Measurements from ENCODE around the gene SYNGAP1.
"Not testable (repeated sequence)": the region's sequence is repeated elsewhere in the genome, so short reads cannot be mapped to it uniquely, and the experiment has no call there.

Gene SYNGAP1

DNA sequence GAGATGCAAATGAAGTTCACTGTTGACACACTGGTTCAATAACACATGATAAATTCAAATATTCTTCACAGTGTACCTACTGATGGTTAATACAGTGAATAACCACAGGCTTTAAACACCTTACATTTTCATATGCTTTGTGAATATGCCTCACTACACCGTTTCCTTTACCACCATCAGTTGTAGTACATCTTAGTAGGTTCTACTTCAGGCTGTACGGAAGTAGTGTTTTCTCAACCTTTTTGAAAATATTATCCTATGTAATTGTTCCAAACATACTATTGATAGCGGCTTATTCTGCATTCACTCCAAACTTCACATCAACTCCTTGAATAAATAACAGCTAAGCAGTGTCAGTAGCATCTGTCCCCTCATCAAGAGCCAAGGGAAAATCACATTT is 49.8 kb downstream of the SYNGAP1 start:
- Histone ChIP-seq H3K36me3 (ENCODE audit: insufficient read depth) (no peaks in the 10 kb centered on the region; the same call in 1 of the 2 replicates), H3K4me1 (ENCODE audit: low read depth, poor library complexity, severe bottlenecking) (no peaks in the 10 kb centered on the region), H3K9ac (no peak overlapping the region), H3K4me3 (IDR thresholded peaks at IDR 0.05; ENCODE audit: insufficient read depth, low read depth, low read length) (no peak overlapping the region), H3K27ac (no peak overlapping the region), H3K79me2 (ENCODE audit: insufficient read depth, low read depth) (no peaks in the 10 kb centered on the region), H3K4me2 (no peak overlapping the region), H2AFZ (ENCODE audit: low read depth) (no peak overlapping the region), H3K27me3 (ENCODE audit: insufficient read depth, low read depth) (no peaks in the 10 kb centered on the region), H4K20me1 (ENCODE audit: insufficient read depth) (no peaks in the 10 kb centered on the region)
- TF ChIP-seq, protein P1, sequence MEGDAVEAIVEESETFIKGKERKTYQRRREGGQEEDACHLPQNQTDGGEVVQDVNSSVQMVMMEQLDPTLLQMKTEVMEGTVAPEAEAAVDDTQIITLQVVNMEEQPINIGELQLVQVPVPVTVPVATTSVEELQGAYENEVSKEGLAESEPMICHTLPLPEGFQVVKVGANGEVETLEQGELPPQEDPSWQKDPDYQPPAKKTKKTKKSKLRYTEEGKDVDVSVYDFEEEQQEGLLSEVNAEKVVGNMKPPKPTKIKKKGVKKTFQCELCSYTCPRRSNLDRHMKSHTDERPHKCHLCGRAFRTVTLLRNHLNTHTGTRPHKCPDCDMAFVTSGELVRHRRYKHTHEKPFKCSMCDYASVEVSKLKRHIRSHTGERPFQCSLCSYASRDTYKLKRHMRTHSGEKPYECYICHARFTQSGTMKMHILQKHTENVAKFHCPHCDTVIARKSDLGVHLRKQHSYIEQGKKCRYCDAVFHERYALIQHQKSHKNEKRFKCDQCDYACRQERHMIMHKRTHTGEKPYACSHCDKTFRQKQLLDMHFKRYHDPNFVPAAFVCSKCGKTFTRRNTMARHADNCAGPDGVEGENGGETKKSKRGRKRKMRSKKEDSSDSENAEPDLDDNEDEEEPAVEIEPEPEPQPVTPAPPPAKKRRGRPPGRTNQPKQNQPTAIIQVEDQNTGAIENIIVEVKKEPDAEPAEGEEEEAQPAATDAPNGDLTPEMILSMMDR (conservative IDR thresholded peaks at IDR 0.05; ENCODE audit: low read depth, low read length): no peak

DNA sequence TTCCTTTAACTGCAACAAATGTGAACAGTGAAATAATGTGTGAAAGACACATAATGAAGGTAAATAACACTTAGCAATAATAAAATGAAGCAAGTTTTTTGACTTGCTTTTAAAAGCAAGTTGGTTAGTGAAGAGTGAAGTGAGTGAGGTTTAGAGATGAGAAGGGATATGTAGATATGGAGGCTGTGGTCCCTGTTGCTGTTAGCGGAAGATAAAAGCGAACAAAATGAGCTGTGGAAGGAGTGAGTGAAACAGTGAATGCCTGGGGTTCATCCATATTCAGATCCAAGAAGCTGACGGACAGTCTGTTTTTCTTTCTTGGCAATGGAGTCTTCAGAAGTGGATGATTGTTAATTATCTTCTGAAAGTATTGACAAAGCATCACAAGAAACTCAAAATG is 58.0 kb downstream of the SYNGAP1 start:
- H2AFZ ChIP-seq (ENCODE audit: low read depth): no peak overlapping the region
- TF ChIP-seq, protein P1 (conservative IDR thresholded peaks at IDR 0.05; ENCODE audit: low read depth, low read length): no peak

DNA sequence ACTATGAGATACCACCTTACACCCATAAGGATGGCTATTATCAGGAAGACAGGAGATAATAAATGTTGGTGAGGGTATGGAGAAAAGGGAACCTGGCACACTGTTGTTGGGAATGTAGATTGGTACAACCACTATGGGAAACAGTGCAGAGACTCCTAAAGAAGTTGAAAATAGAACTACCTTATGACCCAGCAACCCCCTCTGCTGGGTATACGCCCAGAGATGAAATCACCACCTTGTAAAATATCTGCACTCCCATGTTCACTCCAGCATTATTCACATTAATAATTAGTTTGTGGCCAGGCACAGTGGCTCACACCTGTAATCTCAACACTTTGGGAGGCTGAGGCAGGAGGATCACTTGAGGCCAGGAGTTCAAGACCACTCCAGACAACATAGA is 61.3 kb downstream of the SYNGAP1 start:
- no peaks in the 10 kb centered on the region for H3K79me2 ChIP-seq (ENCODE audit: insufficient read depth, low read depth)
- H3K4me2 ChIP-seq: no peak overlapping the region
- no peaks in the 10 kb centered on the region for H4K20me1 ChIP-seq (ENCODE audit: insufficient read depth)
- no peaks in the 10 kb centered on the region for H3K36me3 ChIP-seq (ENCODE audit: insufficient read depth)
- no peak overlapping the region for H3K27ac ChIP-seq
- TF ChIP-seq, protein P1 (conservative IDR thresholded peaks at IDR 0.05; ENCODE audit: low read depth, low read length): no peak
- H3K4me1 ChIP-seq (ENCODE audit: low read depth, poor library complexity, severe bottlenecking): no peaks in the 10 kb centered on the region
- H3K9ac ChIP-seq: no peak overlapping the region
- H2AFZ ChIP-seq (ENCODE audit: low read depth): no peak overlapping the region
- no peak overlapping the region for H3K4me3 ChIP-seq (IDR thresholded peaks at IDR 0.05; ENCODE audit: insufficient read depth, low read depth, low read length)
- no peaks in the 10 kb centered on the region for H3K27me3 ChIP-seq (ENCODE audit: insufficient read depth, low read depth)

More for the DNA sequence above, 58.0 kb downstream of the SYNGAP1 start:
- H3K27me3 ChIP-seq (ENCODE audit: insufficient read depth, low read depth): no peaks in the 10 kb centered on the region
- no peaks in the 10 kb centered on the region for H3K36me3 ChIP-seq (ENCODE audit: insufficient read depth)
- H3K27ac ChIP-seq: no peak overlapping the region
- H3K79me2 ChIP-seq (ENCODE audit: insufficient read depth, low read depth): no peaks in the 10 kb centered on the region
- no peak overlapping the region for H3K9ac ChIP-seq
- H3K4me1 ChIP-seq (ENCODE audit: low read depth, poor library complexity, severe bottlenecking): no peaks in the 10 kb centered on the region
- H4K20me1 ChIP-seq (ENCODE audit: insufficient read depth): no peaks in the 10 kb centered on the region
- no peak overlapping the region for H3K4me2 ChIP-seq
- H3K4me3 ChIP-seq (IDR thresholded peaks at IDR 0.05; ENCODE audit: insufficient read depth, low read depth, low read length): no peak overlapping the region

DNA sequence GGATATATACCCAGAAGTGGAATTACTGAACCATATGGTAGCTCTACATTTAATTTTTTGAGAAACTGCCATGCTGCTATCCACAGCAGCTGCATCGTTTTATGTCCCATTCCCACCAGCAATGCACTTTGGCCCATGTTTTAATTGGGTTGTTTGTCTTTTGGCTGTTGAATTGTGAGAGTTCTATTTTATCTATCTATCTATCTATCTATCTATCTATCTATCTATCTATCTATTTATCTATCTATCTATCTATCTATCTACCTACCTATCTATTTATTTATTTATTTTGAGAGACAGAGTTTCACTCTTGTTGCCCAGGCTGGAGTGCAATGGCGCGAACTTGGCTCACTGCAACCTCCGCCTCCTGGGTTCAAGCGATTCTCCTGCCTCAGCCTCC is 62.8 kb downstream of the SYNGAP1 start:
- H3K9ac ChIP-seq; H3K4me2 ChIP-seq; H2AFZ ChIP-seq (ENCODE audit: low read depth); H3K79me2 ChIP-seq (ENCODE audit: insufficient read depth, low read depth); H3K27me3 ChIP-seq (ENCODE audit: insufficient read depth, low read depth); H4K20me1 ChIP-seq (ENCODE audit: insufficient read depth); H3K4me1 ChIP-seq (ENCODE audit: low read depth, poor library complexity, severe bottlenecking); H3K27ac ChIP-seq; H3K4me3 ChIP-seq (IDR thresholded peaks at IDR 0.05; ENCODE audit: insufficient read depth, low read depth, low read length); H3K36me3 ChIP-seq (ENCODE audit: insufficient read depth): not testable (repeated sequence)

DNA sequence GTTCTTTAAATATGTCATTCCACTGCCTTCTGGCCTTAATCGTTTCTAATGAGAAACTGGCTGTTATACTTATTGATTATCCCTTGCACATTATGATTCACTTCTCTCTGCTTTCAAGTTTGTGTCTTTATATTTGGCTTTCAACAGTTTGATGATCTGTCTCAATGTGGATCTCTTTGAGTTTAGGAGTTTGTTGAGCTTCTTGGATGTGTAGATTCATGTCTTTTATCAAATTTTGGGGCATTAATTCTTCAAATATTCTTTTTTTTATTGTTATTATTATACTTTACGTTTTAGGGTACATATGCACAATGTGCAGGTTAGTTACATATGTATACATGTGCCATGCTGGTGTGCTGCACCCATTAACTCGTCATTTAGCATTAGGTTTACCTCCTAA is 63.8 kb downstream of the SYNGAP1 start:
- no peak overlapping the region for H3K27ac ChIP-seq
- no peak overlapping the region for H2AFZ ChIP-seq (ENCODE audit: low read depth)
- H3K36me3 ChIP-seq (ENCODE audit: insufficient read depth): no peaks in the 10 kb centered on the region
- H3K27me3 ChIP-seq (ENCODE audit: insufficient read depth, low read depth): no peaks in the 10 kb centered on the region
- H3K9ac ChIP-seq: no peak overlapping the region
- H3K4me1 ChIP-seq (ENCODE audit: low read depth, poor library complexity, severe bottlenecking): no peaks in the 10 kb centered on the region
- no peak overlapping the region for H3K4me2 ChIP-seq
- TF ChIP-seq, protein P1 (conservative IDR thresholded peaks at IDR 0.05; ENCODE audit: low read depth, low read length): no peak
- no peaks in the 10 kb centered on the region for H4K20me1 ChIP-seq (ENCODE audit: insufficient read depth)
- no peak overlapping the region for H3K4me3 ChIP-seq (IDR thresholded peaks at IDR 0.05; ENCODE audit: insufficient read depth, low read depth, low read length)
- no peaks in the 10 kb centered on the region for H3K79me2 ChIP-seq (ENCODE audit: insufficient read depth, low read depth)

DNA sequence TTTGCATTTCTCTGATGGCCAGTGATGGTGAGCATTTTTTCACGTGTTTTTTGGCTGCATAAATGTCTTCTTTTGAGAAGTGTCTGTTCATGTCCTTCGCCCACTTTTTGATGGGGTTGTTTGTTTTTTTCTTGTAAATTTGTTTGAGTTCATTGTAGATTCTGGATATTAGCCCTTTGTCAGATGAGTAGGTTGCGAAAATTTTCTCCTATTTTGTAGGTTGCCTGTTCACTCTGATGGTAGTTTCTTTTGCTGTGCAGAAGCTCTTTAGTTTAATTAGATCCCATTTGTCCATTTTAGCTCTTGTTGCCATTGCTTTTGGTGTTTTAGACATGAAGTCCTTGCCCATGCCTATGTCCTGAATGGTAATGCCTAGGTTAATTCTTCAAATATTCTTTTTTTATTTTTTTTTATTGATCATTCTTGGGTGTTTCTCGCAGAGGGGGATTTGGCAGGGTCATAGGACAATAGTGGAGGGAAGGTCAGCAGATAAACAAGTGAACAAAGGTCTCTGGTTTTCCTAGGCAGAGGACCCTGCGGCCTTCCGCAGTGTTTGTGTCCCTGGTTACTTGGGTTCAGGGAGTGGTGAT is 64.9 kb downstream of the SYNGAP1 start:
- H3K27ac ChIP-seq; H4K20me1 ChIP-seq (ENCODE audit: insufficient read depth); H2AFZ ChIP-seq (ENCODE audit: low read depth); H3K4me2 ChIP-seq; H3K79me2 ChIP-seq (ENCODE audit: insufficient read depth, low read depth); H3K9ac ChIP-seq; H3K4me3 ChIP-seq (IDR thresholded peaks at IDR 0.05; ENCODE audit: insufficient read depth, low read depth, low read length); H3K27me3 ChIP-seq (ENCODE audit: insufficient read depth, low read depth); H3K4me1 ChIP-seq (ENCODE audit: low read depth, poor library complexity, severe bottlenecking); H3K36me3 ChIP-seq (ENCODE audit: insufficient read depth): not testable (repeated sequence)

DNA sequence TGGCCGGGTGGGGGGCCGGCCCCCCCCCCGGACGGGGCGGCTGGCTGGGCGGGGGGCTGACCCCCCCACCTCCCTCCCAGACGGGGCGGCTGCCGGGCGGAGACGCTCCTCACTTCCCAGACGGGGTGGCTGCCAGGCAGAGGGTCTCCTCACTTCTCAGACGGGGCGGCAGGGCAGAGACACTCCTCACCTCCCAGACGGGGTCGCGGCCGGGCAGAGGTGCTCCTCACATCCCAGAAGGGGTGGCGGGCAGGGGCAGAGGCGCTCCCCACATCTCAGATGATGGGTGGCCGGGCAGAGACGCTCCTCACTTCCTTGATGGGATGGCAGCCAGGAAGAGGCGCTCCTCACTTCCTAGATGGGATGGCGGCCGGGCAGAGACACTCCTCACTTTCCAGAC is 65.8 kb downstream of the SYNGAP1 start:
- not testable (repeated sequence) for H3K4me1 ChIP-seq (ENCODE audit: low read depth, poor library complexity, severe bottlenecking); H3K4me2 ChIP-seq; H3K27me3 ChIP-seq (ENCODE audit: insufficient read depth, low read depth); H2AFZ ChIP-seq (ENCODE audit: low read depth); H3K36me3 ChIP-seq (ENCODE audit: insufficient read depth); H3K9ac ChIP-seq; H3K27ac ChIP-seq; H3K4me3 ChIP-seq (IDR thresholded peaks at IDR 0.05; ENCODE audit: insufficient read depth, low read depth, low read length); H4K20me1 ChIP-seq (ENCODE audit: insufficient read depth); H3K79me2 ChIP-seq (ENCODE audit: insufficient read depth, low read depth)

All from KMS-11 (cell line).